Ecto neural progenitor cell (in vitro differentiated cells): Measurements from ENCODE around the gene GLI3.

Experiments used
- DNase-seq: peaks from one replicate; pipeline ENCODE4 v3.0.0-alpha.2; 2018; ENCODE audit warnings: low spot score

The GLI3 gene

DNA sequence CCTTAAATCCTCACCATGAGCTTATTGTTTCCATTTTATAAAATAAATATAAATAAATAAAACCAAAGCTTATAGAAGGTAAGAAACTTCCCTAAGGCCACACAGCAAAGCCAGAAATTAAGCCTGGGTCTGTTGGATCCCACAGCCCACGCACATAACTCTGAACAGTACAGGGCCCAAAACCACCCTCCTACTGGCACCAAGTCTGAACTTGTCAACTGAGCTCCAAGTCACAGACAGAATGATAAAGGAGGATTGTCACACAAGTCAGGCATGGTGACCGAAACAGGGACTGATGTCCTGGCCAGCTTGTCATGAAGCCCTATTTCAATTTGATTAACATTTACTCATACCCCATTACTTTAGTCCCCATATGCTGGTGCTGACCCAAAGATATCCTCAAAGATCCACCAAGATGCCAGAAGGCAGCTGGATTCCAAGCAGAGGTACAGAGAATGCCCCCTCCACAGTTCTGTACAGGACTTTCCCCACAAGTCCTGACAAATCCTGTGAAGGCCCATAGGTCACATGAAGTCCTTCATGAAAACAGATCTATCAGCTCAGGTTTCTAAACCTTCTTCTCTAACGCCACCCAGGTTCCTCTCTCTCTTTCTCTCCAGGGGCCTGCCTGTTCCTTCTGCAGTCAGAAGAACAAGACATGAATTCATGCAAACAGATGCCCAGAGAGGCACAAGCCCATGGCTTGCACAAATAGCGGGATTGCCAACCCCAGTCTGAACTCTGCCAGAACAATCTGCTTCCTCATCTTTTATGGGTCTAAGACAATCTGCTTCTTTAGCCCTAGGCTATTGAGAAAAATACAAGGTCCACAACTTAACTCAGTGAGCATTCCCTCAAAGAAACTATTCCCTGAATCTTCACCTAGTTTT is 60.9 kb downstream of the GLI3 start:
- DNase-seq: no peak

DNA sequence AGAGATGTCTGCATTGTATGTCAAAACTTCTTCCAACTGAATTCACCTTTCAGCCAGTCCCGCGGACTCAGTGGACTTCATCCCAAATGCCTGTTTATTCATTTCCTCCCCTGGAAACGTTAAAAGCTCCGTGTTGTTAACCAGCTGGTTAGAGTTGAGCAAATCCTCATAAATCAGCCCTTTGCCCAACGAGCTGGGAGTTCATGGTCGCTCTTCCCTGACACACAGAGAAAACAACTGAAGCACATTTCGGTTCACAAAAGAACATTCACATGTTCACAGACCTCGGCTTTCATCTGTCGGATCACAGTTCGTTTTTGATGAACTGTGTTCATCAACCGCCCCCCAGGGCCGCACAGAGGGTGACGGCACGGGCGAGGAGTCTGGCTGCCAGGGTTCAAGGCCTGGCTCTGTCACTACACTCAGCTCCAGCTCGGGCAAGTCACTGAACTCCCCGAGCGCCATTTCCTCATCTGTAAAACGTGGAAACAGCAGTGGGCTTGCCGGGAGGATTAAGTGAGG is 62.6 kb downstream of the GLI3 start:
- DNase-seq: no peak

DNA sequence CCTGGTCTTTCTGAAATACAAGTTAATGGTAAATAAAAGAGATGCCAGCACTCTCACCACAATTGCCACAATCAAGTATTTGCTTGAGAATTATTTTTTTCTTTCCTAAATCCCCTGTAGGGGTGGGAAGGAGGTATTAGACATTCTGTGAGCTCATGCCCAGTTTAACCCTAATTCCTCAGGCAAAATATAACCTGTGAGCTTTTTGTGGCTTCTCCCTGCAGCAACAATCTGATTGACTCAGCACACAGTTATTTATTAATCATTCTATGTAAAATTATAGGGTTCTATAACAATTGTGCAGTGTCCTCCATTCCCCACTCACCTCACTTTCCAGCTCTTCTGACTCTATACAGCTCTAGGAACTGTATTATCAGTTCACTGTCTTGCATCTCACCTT is 66.3 kb downstream of the GLI3 start:
- no peak for DNase-seq

DNA sequence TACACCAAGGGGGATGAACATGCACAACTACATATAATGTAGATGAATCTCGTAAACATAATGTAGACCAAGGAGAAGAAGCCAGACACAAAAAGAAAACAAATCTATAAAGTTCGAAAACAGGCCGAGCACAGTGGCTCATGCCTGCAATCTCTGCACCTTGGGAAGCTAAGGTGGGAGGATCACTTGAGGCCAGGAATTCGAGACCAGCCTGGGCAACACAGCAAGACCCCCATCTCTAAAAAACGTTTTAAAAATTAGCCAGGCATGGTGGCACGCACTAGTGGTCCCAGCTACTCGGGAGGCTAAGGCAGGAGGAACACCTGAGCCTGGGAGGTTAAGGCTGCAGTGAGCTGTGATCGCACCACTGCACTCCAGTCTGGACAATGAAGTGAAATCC is 68.5 kb downstream of the GLI3 start:
- no peak for DNase-seq

DNA sequence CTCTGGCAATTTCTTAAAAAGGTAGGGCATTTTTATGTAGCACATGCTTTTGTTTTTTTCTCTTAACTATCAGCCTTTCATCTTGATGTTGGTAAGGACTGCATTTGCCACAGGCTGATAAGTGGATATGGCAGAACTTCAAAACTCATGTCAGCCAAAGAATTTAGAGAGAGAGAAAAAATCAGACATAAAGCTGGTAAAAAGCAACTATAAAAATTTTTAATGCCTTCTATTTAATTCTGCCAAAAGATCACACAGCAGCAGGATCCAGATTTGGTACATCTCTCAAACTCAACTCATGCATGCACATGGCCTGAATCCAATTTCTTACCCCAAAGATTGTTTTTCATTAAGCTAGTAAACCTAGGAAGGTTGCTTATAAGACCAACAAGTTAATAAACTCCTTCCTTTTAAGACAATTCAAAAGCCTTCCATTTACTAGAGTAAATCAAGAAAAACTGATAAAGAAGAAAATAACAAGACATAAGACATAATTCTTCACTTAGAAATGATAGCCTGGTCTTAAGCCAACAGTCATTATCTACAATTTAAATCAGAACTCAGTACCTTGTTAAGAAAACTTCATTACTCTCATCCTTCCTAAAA is 69.3 kb downstream of the GLI3 start:
- DNase-seq: no peak

DNA sequence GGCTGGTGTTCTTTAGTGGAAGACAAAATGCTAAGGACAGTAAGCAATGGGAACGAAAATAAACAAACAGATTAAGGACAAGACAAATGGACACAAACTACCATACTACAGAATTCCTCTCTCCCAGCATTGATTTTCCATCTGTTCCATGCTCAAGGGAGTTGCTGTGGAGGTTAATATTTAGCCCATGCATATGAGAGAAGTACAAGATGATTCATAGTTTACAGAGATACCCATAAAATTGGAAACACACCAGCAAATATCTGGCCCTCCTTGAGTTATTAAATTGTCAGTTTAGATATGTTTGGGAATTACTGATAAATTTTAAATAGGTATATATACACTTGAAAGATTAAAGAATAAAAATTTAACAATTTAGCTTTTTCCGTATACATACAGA is 69.8 kb downstream of the GLI3 start:
- no peak for DNase-seq

DNA sequence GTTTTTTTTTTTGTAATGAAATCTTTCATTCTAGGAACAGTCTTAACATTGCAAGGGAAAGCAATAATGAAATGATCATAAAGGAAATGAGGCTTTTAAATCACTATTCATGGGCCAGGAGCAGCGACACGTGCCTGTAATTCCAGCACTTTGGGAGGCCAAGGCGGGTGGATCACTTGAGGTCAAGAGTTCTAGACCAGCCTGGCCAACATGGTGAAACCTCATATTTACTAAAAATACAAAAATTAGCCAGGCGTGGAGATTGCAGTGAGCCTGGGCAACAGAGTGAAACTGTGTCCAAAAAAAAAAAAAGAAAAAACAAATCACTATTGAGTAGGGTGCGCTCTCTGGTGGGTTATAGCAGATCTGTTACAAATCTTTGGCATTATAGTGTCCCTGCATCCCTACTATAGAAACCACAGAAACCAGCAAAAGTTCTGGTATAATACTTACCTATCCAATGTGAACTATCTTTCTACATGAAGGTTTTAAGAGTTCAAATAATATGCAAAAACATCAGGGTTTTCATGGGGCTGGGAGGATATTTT is 72.1 kb downstream of the GLI3 start:
- DNase-seq: no peak

DNA sequence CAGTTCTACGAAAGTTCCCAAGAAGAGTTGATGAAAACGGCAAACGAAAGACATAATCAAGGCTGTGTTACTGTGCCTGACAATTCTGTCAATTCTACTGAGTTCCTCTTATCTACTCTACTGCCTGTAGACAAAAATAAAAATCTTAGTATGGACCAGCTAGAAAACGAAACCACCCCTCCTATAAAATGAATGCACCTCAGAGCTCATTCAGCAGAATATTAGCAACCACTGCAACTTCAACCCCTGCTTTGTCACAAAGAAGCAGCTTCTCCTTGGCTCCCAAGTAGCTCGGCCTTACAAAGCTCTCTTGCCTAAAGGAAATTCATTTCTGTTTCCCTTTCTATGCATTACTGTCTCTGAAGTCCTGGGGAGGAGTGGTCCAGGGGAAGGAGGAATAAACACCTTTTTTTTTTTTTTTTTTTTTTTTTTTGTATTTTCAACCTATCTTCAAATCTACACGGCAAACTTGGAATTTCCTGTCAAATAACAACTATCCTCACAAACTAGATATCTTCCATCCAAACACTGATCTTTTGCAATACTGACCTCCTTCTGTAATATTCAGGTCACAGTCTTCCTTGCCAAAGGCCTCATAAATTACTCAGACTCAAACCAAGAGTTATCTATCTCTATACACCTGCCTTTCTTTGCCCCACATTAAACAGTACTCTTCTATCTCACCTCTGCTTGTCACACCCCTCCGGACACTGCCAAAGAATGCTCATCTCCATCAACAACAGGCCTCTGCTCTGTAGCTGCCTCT is 74.3 kb downstream of the GLI3 start:
- DNase-seq: no peak

DNA sequence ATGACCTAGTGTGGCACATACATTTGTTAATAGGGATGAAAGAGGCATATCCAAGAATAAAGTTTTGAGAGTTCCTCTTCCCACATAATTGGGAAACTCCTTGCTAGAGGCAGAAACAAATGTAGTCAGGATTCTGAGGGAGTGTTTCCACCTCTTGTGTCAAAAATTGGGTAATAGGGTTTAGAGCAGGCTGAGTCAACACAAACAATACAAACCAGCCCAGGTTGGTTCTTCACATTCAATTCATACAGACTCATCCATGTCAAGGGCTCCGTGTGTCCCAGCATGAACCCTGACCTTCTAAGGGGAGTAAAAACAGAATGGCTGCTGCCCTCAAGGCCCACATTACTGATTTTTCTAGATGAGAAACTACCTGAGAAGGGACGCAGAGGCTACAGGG is 75.3 kb downstream of the GLI3 start:
- no peak for DNase-seq

DNA sequence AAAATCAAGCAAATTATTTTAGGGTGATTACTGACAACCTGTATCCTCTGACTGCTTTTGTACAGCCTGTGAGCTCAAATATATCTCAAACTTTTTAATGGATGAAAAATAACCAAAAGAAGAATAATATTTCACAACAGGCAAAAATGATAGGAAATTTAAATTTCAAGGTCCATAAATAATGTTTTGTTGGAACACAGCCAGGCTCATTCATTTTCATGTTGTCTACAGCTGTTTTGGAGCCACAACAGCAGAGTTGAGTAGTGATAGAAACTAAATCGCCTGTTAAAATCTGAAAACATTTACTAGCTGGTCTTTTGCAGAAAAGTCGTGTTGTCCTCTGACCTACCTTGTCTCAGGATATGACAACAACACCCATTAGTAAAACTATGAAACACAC is 75.9 kb downstream of the GLI3 start:
- DNase-seq: no peak

DNA sequence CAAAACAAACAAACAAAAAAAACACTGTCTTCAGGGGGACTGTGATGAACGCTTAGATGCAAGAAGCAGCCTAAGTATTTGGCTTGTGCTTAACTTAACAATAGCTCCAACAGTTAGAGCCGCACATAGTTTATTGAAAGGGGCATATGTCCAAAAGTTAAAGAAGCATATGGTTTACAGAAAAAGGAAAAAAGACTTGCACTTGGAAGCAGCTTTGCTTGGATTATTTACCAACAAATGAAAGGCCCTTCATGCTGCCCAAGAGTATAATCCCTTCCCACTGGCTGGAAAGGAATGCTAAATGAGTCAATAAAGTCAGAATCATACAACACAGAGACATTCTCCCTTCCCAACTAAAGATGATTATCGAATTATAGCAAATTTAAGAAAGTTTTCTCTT is 77.9 kb downstream of the GLI3 start:
- DNase-seq: no peak

DNA sequence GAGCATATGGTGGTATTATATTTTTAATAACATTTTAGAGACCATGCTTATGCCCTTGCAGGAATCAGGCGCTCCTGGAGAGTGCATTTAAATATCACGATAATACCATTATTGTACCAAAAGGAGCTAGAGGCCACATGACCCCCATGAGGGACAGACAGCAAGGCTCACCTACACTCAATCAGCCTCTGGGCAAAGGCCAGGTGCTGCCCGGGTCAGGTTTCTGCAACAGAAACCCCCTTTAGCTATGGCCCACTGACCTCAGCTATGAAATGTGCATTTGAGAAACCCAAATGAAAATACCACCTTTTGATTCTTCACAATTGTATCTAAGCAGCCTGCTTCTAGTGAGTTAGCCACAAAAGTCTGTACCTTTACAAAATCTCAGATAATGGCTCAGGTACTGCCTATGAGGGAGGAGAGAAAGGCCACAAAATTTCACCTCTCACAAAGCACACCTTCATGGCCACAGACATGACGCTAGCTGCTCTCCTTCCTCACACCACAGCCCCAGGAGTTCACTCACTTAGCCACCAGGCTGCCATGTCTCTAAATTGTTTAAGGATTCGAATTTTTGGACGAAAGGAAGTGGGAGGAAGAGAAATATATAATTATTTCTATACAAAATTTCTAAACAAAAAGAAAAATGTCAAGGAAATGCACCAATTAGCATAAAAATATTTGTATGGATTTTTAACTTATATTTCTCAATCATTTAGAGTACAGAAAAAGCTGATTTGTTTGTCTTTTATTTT is 79.9 kb downstream of the GLI3 start:
- no peak for DNase-seq

DNA sequence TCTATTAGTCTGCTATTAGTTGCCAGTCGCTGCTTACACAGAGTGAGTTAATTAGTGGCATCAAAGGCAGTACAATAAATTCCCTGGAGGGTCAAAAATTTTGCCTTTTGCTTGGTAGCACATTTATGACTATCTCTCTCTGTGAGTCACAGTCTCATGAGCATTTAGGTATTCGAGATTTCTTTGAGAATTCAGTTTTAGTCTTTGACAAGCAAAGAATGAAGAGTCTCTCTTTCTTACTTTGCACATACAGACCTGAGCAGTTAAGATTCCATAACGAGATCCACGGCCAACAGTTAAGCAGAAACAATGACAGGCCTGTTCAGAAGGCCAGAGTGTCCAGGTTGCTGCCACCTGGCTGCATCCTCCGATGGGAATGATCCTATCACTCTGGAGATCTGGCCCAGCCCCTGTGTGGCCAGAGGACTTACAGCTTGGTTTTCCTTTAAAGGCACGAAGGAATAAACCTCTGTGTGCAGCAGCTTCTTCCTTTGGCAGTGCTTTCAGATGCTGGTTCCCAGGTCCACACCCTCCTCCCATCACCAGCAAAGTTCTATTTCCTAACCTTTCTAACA is 80.6 kb downstream of the GLI3 start:
- no peak for DNase-seq

DNA sequence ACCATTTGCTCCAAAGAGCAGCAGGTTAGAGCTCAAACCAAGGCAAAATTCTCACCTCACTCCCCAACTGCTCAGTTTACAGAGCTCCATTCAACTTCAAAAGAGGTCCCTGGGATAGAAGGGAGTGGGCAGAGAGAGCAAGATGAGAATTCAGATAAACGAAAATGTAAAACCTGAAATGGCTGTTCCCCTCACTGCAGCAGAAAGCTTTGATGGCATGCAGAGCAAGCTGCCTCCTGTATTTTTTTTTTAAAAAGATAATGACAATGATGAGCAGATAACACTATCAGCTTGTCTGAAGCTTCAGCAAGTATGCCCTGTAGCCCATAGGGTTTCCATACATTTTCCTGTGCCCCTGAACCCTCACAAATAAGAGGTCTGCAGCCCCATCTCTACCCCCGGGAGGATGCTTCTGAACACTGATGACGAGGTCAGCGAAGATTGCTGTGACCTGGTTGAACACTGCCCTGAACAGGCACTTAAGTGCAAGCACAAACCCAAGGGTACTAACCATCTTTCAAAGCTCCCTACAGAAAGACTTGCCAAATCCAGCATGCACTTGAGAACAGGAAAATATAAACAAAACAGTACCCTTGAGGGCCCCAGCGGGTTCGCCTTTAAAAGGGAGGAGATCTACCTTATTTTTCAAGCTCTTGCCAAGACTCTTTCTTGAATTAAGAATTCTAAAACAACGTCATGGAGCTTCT is 81.3 kb downstream of the GLI3 start:
- no peak for DNase-seq

DNA sequence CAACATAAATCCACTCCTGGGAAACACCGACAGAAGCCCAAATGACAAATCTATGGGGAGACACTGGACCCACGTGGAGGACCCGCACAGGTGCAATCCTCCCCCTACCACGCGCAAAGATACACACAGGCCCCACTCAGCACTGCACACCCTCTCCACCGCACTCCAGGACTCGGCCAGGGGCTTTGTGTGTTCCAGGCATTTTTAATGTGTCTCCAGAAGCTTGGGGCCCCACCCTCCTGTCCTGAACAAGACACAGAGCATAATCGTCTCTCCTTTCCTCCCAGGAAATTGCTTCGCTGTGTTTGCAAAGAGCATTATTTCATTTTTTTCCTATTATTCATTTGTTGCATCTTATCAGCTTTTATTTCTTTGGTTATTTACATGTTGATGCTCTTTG is 82.8 kb downstream of the GLI3 start:
- DNase-seq: no peak

DNA sequence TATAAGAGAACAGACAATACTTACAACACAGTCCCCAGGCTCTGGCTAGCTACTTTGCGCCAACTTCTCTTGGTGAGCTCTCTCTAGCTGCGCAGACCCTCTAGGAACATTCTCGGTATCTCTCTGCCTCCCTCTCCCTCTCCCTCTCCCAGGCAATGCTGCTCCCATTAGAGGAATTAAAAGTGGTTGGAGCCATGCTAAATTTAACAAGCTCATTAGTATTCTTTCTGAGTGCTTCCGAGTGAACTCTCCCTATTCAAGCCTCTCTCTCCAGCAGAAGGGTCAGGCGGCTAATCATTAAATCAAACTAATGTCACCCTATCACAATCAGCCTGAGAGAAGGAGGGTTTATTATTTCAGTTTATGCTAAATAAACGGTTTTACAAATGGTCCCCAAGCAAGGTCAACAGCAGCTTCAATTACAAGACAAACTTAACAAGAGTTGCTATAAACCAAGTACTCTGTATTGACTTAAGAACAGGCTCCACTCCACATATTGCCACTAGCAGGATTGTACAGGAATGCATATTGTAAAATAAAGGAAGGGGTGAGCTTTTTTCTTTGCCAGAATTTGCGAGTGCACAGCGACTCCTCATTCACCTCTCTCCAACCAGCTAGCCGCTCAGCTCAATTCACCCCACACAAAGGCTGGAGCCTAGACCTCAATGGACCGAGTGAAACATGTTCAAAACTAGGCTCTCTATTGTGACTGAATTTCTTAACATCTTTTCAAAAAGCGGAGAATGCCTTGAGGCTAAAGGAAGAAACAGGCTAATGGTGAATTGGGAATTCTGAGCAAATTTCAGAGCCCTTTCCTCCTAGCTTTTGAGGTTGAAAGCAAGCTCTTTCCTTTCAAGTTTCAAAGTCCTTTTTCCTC is 84.4 kb downstream of the GLI3 start:
- DNase-seq: no peak

DNA sequence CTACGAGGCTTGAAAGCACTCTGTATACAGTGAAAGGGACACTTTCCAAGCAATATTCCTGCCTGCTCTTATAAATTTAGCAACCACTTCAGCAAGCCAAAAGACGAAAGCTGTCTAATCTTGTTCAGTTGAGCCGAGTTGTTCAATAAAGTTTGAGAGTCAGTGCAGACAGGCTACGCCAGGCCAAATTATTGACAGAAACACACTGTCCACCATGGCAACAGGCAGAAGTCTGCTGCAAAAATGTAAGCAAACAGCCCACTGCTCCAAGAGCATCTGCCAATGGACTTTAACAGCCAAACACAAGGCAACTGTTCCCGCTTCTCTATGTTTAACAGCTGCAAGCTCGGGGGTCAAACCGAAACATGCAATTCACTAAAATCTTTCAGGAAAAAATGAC is 85.7 kb downstream of the GLI3 start:
- DNase-seq: no peak

DNA sequence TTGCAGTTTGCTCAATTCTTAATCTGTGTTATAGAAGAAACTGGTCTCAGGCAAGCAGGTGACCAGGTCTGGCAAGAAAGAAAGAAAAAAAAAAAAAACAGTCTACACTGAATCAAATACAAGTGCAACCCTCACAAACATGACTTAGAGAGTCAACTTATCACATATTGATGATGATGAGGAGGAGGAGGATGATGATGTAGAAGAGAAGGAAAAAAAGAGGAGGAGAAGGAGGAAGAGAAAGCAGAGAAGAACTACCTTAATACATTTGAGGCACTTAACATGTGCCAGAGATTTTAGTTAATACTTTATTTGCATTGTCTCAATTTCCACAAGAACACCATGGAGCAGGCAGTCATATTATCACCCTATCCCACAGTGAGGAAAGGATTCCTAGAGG is 91.5 kb downstream of the GLI3 start:
- no peak for DNase-seq

DNA sequence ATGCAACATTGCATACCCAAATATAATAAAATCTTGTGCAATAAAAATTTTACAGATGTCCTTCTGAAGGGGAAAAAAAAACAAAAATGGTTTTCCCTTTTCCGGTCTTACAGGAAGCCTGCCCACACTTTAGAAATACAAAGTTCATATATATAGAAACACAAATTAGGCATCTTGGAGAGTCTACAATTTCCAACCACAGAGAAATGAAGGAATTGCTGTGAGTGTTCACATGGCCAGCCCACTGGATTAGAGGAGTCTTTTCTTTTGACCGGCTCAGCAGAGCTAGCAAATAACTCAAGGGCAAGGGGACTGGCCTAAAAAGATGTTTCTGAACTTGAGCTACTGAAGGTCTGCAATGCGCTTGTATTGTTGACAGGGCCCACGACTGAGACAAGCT is 92.4 kb downstream of the GLI3 start:
- no peak for DNase-seq
